ENCODE results near the gene FBLN2. TPM values are rescaled to one million over a fixed set of nuclear protein-coding genes. Genes with fewer than 3 reads are reported as not detected.
A peak's percentile ranks its signal among the peaks of the same experiment; 100 is the strongest.

Gene FBLN2
- total RNA-seq, 1 experiment from 2014 or later, result 36.7 TPM

DNA sequence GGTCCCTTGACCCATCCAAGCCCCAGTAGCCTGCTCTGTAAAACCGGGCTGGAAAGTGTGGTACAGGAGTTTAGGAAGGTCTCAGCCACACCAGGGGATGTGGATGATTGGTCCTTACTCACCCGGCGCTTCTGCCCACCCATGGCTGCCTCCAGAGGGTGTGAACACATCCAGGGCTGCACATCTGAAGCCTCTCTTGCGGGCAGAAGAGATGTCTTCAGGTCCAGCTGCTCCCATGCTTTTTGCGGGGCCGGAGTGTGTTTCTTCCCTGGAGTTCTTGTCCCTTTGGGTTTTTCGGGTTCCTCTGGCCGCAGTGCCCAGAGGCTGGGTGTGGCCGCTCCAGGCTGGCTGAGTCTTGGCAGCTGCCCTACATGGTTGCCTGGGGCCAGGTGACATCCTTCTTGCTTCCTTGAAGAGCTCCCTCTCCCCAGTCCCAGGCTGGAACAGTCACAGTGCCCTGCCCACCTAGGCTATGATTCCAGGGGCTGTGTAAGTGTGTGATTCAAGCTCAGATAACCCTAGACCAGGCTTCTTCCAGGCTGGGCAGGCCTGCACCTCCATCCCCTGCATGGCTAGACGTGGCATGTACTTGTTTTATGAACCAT, 34.9 kb upstream of the FBLN2 start:
- CTCF ChIA-PET, result interaction anchor here (0.6 to 1.4 kb wide), 4 partner anchors 14 to 134 kb away, joined by 3 to 4 read pairs (median 3); no protein-coding TSS in a partner anchor
- Mint-ChIP-seq H3K27ac (ENCODE audit: unreplicated experiment) (peak overlapping the region; percentile 35), H3K9me3 (ENCODE audit: unreplicated experiment) (no peaks in the 10 kb centered on the region), H3K4me3 (ENCODE audit: unreplicated experiment) (no peak overlapping the region), H3K4me1 (ENCODE audit: low read depth, unreplicated experiment) (no peaks in the 10 kb centered on the region), H3K27me3 (ENCODE audit: insufficient read depth, unreplicated experiment) (no peaks in the 10 kb centered on the region), H3K36me3 (ENCODE audit: insufficient read depth, unreplicated experiment) (no peaks in the 10 kb centered on the region)
- BruUV-seq (replicated peaks), result no TSS peak
- Histone ChIP-seq H3K4me3 (ENCODE audit: low read depth, low read length) (no peak overlapping the region), H3K4me1 (peaks cover 17% of the 10 kb centered on the region), H3K36me3 (ENCODE audit: control insufficient read depth, insufficient read depth, low read length) (no peaks in the 10 kb centered on the region), H3K27me3 (replicated peaks; ENCODE audit: control insufficient read depth, insufficient read depth, low read length) (no peaks in the 10 kb centered on the region), H3K9me3 (no peaks in the 10 kb centered on the region)
- POLR2A ChIA-PET, result interaction anchor here (0.6 kb wide), 1 partner anchor 11 kb away, joined by 3 read pairs; no protein-coding TSS in a partner anchor
- intact Hi-C loops (cut with micrococcal nuclease; ENCODE audit: unreplicated experiment), result no loop called here
- TF ChIP-seq, protein P1, sequence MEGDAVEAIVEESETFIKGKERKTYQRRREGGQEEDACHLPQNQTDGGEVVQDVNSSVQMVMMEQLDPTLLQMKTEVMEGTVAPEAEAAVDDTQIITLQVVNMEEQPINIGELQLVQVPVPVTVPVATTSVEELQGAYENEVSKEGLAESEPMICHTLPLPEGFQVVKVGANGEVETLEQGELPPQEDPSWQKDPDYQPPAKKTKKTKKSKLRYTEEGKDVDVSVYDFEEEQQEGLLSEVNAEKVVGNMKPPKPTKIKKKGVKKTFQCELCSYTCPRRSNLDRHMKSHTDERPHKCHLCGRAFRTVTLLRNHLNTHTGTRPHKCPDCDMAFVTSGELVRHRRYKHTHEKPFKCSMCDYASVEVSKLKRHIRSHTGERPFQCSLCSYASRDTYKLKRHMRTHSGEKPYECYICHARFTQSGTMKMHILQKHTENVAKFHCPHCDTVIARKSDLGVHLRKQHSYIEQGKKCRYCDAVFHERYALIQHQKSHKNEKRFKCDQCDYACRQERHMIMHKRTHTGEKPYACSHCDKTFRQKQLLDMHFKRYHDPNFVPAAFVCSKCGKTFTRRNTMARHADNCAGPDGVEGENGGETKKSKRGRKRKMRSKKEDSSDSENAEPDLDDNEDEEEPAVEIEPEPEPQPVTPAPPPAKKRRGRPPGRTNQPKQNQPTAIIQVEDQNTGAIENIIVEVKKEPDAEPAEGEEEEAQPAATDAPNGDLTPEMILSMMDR (IDR thresholded peaks at IDR 0.05; ENCODE audit: insufficient read depth in 1 of 2, low read depth in 1 of 2, low read length in 1 of 2, severe bottlenecking in 1 of 2, unreplicated experiment in 1 of 2), result no peak
- DNase-seq, result no peak

DNA sequence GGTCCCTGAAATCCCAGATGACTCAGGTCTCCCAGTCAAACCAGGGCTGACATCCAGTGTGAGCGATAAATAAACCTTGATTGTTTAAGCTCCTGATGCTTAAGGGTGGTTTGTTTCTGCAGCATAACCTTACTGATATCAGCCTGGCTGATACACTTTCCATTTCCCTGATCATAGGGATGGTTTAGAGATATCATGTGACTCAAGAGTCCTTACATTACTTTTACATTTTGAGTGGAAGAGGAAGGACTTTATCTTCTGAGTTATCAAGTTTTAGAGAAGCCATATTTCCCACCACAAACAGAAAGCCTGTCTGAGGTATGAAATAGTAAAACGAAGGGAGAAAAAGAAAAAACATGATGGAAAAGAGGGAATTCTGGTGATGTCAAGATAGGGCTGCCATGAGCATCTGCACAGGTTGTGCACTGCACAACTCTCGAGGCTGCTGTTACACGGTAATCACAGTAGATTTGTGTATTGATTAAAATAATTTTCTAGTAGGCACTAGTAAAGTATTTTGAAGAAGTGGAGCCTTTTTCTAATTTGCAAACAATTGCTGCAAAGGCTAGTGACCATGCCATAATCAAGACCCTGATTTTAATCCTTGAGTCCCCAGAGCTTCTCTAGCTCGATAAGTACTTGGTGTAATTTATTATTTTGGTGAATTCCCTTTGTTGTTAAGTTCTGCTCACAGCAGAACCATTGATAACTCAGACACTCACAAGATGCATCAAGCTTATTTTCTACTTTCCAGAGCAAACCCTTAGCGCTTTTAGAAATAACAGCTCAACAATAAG, 34.1 kb upstream of the FBLN2 start:
- CTCF ChIA-PET, result interaction anchor here (0.6 to 1.4 kb wide), 4 partner anchors 14 to 134 kb away, joined by 3 to 4 read pairs (median 3); no protein-coding TSS in a partner anchor
- POLR2A ChIA-PET, result interaction anchor here (0.6 kb wide), 1 partner anchor 10 kb away, joined by 3 read pairs; no protein-coding TSS in a partner anchor
- intact Hi-C loops (cut with micrococcal nuclease; ENCODE audit: unreplicated experiment), result no loop called here
- BruUV-seq (replicated peaks), result no TSS peak
- Histone ChIP-seq H3K4me3 (ENCODE audit: low read depth, low read length) (no peak overlapping the region), H3K27me3 (replicated peaks; ENCODE audit: control insufficient read depth, insufficient read depth, low read length) (no peaks in the 10 kb centered on the region), H3K4me1 (peaks cover 10% of the 10 kb centered on the region), H3K9me3 (no peaks in the 10 kb centered on the region), H3K36me3 (ENCODE audit: control insufficient read depth, insufficient read depth, low read length) (no peaks in the 10 kb centered on the region)
- Mint-ChIP-seq H3K9me3 (ENCODE audit: unreplicated experiment) (no peaks in the 10 kb centered on the region), H3K27ac (ENCODE audit: unreplicated experiment) (no peak overlapping the region), H3K27me3 (ENCODE audit: insufficient read depth, unreplicated experiment) (no peaks in the 10 kb centered on the region), H3K4me1 (ENCODE audit: low read depth, unreplicated experiment) (no peaks in the 10 kb centered on the region), H3K4me3 (ENCODE audit: unreplicated experiment) (no peak overlapping the region), H3K36me3 (ENCODE audit: insufficient read depth, unreplicated experiment) (no peaks in the 10 kb centered on the region)
- TF ChIP-seq, protein P1 (IDR thresholded peaks at IDR 0.05; ENCODE audit: insufficient read depth in 1 of 2, low read depth in 1 of 2, low read length in 1 of 2, severe bottlenecking in 1 of 2, unreplicated experiment in 1 of 2), result no peak
- DNase-seq, result no peak

DNA sequence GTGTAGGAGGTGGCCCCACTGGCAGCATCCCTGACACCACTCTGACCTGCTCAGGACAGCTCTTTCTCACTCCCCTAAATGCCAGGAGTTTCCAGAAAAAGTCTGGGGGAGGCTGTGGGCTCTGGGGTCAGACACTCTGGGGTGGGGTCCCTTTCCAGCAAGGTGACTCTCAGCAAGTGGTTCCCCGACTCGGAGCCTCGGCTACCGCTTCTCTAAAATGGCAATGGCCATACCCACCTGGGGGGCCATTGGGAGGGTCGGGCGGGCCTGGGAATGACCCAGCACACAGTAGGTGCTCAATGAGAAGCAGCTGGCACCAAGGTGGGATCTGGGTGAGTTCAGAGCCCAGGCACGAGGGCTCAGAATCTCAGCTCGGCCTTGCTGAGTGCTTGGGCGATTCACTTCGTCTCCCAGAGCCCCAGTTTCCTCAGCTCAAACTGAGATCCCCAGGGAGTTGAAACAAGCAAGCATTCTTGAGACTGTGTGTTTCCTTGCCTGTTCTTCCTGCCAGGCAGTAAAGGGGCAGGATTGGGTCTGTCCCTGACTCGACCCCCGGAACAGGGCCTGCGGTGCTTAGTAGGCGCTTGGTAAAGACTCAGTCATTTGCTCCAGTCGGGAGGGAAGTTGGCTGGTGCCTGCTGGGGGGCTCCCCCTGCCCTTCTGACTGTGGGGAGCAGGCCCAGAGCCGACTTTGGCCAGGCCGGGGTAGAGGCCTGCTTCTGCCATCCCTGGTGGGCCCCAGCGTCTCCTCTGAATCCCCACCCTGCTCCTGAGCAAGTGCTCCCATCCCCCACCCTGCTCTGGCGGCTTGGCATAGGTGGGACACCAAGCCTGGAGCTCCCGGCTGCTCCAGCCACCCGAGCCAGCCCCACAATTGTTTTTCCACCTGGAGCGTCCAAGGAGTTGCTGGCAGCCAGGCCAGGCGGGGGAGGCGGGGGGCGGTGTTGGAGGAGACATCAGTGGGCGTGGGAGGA, 32.9 kb upstream of the FBLN2 start:
- intact Hi-C loops (cut with micrococcal nuclease; ENCODE audit: unreplicated experiment), result no loop called here
- Mint-ChIP-seq H3K27me3 (ENCODE audit: insufficient read depth, unreplicated experiment) (no peaks in the 10 kb centered on the region), H3K4me3 (ENCODE audit: unreplicated experiment) (no peak overlapping the region), H3K36me3 (ENCODE audit: insufficient read depth, unreplicated experiment) (no peaks in the 10 kb centered on the region), H3K27ac (ENCODE audit: unreplicated experiment) (no peak overlapping the region), H3K9me3 (ENCODE audit: unreplicated experiment) (no peaks in the 10 kb centered on the region), H3K4me1 (ENCODE audit: low read depth, unreplicated experiment) (no peaks in the 10 kb centered on the region)
- Histone ChIP-seq H3K9me3 (no peaks in the 10 kb centered on the region), H3K27me3 (replicated peaks; ENCODE audit: control insufficient read depth, insufficient read depth, low read length) (no peaks in the 10 kb centered on the region), H3K4me3 (ENCODE audit: low read depth, low read length) (no peak overlapping the region), H3K36me3 (ENCODE audit: control insufficient read depth, insufficient read depth, low read length) (no peaks in the 10 kb centered on the region), H3K4me1 (peaks cover 8% of the 10 kb centered on the region; the same call in 1 of the 2 replicates)
- TF ChIP-seq, protein P1 (IDR thresholded peaks at IDR 0.05; ENCODE audit: insufficient read depth in 1 of 2, low read depth in 1 of 2, low read length in 1 of 2, severe bottlenecking in 1 of 2, unreplicated experiment in 1 of 2), result no peak
- CTCF ChIA-PET, result interaction anchor here (0.6 kb wide), 1 partner anchor 133 kb away, joined by 3 read pairs; no protein-coding TSS in a partner anchor
- no TSS peak for BruUV-seq (replicated peaks)
- DNase-seq, result no peak
- POLR2A ChIA-PET, result no interaction called here
